Parathyroid adenoma (tissue), 2 donors: ENCODE data around the gene LYVE1.

ENCODE experiments used
- H2AFZ ChIP-seq: fragments of 300-600 bp; sonication (generic); one replicate; pipeline ENCODE4 v1.7.0; 2017; ENCODE audit warnings: antibody characterized with exemption, mild to moderate bottlenecking
- H3K27ac ChIP-seq: fragments of 300-600 bp; sonication (generic); one replicate; pipeline ENCODE4 v1.7.0; 2017
- H3K27me3 ChIP-seq: fragments of 300-600 bp; sonication (generic); one replicate; pipeline ENCODE4 v1.7.0; 2017; ENCODE audit warnings: low read length; ENCODE audit not compliant: control insufficient read depth, insufficient read depth
- H3K36me3 ChIP-seq: fragments of 300-600 bp; sonication (generic); one replicate; pipeline ENCODE4 v1.7.0; 2017; ENCODE audit warnings: low read length; ENCODE audit not compliant: control insufficient read depth, insufficient read depth
- H3K4me1 ChIP-seq: fragments of 300-600 bp; sonication (generic); one replicate; pipeline ENCODE4 v1.7.0; 2017; ENCODE audit warnings: control low read depth
- H3K4me2 ChIP-seq: fragments of 300-600 bp; sonication (generic); one replicate; pipeline ENCODE4 v1.7.0; 2017; ENCODE audit warnings: low read length
- H3K4me3 ChIP-seq: fragments of 300-600 bp; sonication (generic); one replicate; pipeline ENCODE4 v1.7.0; 2017; ENCODE audit warnings: low read depth, low read length
- H3K79me2 ChIP-seq: fragments of 300-600 bp; sonication (generic); one replicate; pipeline ENCODE4 v1.7.0; 2017; ENCODE audit warnings: control low read depth
- H3K9ac ChIP-seq: fragments of 300-600 bp; sonication (generic); one replicate; pipeline ENCODE4 v1.7.0; 2017; ENCODE audit warnings: mild to moderate bottlenecking
- H3K9me3 ChIP-seq: fragments of 300-600 bp; sonication (generic); one replicate; pipeline ENCODE4 v1.7.0; 2017; ENCODE audit warnings: low read length; ENCODE audit not compliant: control insufficient read depth
- TF ChIP-seq, protein P1 (sequence below): fragments of 300-600 bp; sonication (generic); IDR thresholded peaks from one replicate; pipeline ENCODE4 v1.7.0; 2017; ENCODE audit warnings: antibody characterized with exemption, mild to moderate bottlenecking
- donor health status: primary hyperparathyroidism.

The LYVE1 gene

DNA sequence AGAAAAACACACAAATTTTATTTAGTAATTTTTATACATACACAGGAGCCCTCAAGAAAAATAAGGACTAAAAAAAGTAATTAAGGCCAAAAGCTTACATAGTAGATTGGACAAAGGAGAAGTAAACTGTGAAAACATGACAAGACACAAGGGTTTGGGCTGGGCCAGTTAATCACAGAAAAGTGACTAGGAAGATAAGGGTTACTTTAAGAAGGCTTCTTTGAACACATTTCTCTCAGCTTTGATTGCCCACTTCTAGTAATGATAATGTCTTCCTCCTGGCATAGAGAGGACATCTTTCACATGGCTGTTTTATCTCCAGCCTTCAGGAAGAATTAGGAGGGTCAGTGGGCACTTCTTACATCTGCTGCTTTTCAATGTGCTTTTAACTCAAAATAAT lies 30.9 kb downstream of the LYVE1 start:
- no peak overlapping the region for H3K4me2 ChIP-seq
- TF ChIP-seq, protein P1, sequence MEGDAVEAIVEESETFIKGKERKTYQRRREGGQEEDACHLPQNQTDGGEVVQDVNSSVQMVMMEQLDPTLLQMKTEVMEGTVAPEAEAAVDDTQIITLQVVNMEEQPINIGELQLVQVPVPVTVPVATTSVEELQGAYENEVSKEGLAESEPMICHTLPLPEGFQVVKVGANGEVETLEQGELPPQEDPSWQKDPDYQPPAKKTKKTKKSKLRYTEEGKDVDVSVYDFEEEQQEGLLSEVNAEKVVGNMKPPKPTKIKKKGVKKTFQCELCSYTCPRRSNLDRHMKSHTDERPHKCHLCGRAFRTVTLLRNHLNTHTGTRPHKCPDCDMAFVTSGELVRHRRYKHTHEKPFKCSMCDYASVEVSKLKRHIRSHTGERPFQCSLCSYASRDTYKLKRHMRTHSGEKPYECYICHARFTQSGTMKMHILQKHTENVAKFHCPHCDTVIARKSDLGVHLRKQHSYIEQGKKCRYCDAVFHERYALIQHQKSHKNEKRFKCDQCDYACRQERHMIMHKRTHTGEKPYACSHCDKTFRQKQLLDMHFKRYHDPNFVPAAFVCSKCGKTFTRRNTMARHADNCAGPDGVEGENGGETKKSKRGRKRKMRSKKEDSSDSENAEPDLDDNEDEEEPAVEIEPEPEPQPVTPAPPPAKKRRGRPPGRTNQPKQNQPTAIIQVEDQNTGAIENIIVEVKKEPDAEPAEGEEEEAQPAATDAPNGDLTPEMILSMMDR = no peak
- no peaks in the 10 kb centered on the region for H3K4me1 ChIP-seq
- no peaks in the 10 kb centered on the region for H3K9me3 ChIP-seq
- no peak overlapping the region for H2AFZ ChIP-seq
- H3K9ac ChIP-seq = no peak overlapping the region
- no peak overlapping the region for H3K4me3 ChIP-seq
- H3K79me2 ChIP-seq = no peaks in the 10 kb centered on the region
- no peaks in the 10 kb centered on the region for H3K27me3 ChIP-seq
- no peaks in the 10 kb centered on the region for H3K36me3 ChIP-seq
- H3K27ac ChIP-seq = no peak overlapping the region

DNA sequence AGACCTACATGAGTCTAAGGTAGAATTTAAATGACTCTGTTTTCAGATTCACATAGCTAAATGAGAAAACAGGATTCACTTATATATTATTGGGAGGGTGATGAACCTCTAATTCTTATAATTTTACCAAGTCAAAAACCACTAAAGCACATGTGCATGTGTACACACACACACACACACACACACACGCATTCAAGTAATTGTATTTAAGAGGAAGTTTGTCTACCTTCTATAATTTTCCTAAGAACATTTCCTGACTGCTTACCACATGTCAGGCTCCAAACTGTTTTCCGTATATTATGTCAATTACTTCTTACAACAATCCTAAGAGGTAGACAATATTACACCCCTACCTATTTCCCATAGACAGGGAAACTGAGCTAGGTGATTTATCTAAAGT lies 34.1 kb downstream of the LYVE1 start:
- Histone ChIP-seq H3K36me3 (no peaks in the 10 kb centered on the region), H3K4me1 (no peaks in the 10 kb centered on the region), H3K79me2 (no peaks in the 10 kb centered on the region), H3K9me3 (no peaks in the 10 kb centered on the region), H2AFZ (no peak overlapping the region), H3K4me3 (no peak overlapping the region), H3K9ac (no peak overlapping the region), H3K27me3 (no peaks in the 10 kb centered on the region), H3K4me2 (no peak overlapping the region), H3K27ac (no peak overlapping the region)
- TF ChIP-seq, protein P1 = no peak

DNA sequence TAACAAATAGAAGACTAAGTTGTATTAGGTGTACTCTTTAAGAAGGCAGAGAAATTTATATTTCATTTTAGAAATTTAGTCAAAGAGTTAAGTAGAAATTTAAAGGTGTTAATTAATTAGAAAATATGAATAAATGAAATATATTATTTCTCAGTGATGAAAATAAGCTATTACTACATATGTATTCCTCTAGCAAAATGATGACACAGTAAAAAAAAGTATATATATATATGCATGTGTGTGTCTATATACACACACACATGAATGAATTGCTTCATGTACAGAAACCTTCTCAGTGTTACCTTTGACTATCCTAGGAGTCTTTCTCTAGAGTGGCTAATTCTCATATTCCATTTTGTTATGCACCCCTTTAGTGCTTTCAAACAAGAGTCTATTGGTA lies 35.1 kb downstream of the LYVE1 start:
- H3K27ac ChIP-seq = no peak overlapping the region
- H3K9ac ChIP-seq = no peak overlapping the region
- no peaks in the 10 kb centered on the region for H3K27me3 ChIP-seq
- H3K4me1 ChIP-seq = no peaks in the 10 kb centered on the region
- TF ChIP-seq, protein P1 = no peak
- no peaks in the 10 kb centered on the region for H3K79me2 ChIP-seq
- no peak overlapping the region for H3K4me3 ChIP-seq
- no peaks in the 10 kb centered on the region for H3K9me3 ChIP-seq
- no peak overlapping the region for H2AFZ ChIP-seq
- H3K4me2 ChIP-seq = no peak overlapping the region
- H3K36me3 ChIP-seq = no peaks in the 10 kb centered on the region

GRCh38 chr11:10532526-10532925 lies 35.9 kb downstream of the LYVE1 start:
- no peaks in the 10 kb centered on the region for H3K79me2 ChIP-seq
- TF ChIP-seq, protein P1 = no peak
- no peak overlapping the region for H3K4me3 ChIP-seq
- H2AFZ ChIP-seq = no peak overlapping the region
- no peaks in the 10 kb centered on the region for H3K36me3 ChIP-seq
- no peaks in the 10 kb centered on the region for H3K9me3 ChIP-seq
- no peak overlapping the region for H3K9ac ChIP-seq
- no peaks in the 10 kb centered on the region for H3K27me3 ChIP-seq
- H3K4me2 ChIP-seq = no peak overlapping the region
- no peak overlapping the region for H3K27ac ChIP-seq
- H3K4me1 ChIP-seq = no peaks in the 10 kb centered on the region

GRCh38 chr11:10529279-10529678 lies 39.2 kb downstream of the LYVE1 start:
- no peaks in the 10 kb centered on the region for H3K36me3 ChIP-seq
- H3K4me3 ChIP-seq = no peak overlapping the region
- TF ChIP-seq, protein P1 = no peak
- no peaks in the 10 kb centered on the region for H3K4me1 ChIP-seq
- H3K9me3 ChIP-seq = no peaks in the 10 kb centered on the region
- H3K27ac ChIP-seq = no peak overlapping the region
- no peaks in the 10 kb centered on the region for H3K79me2 ChIP-seq
- H3K9ac ChIP-seq = no peak overlapping the region
- no peaks in the 10 kb centered on the region for H3K27me3 ChIP-seq
- no peak overlapping the region for H2AFZ ChIP-seq
- H3K4me2 ChIP-seq = no peak overlapping the region
